GM18498 (cell line): ENCODE results near the gene DNASE1.
A peak's percentile ranks its signal among the peaks of the same experiment; 100 is the strongest.
"Not testable (repeated sequence)": the region's sequence is repeated elsewhere in the genome, so short reads cannot be mapped to it uniquely, and the experiment has no call there.

Source experiments
- ATAC-seq: cut with Tn5 transposase; IDR thresholded peaks from one replicate; pipeline ENCODE4 v1.9.1; 2021; ENCODE audit warnings: mild to moderate bottlenecking, moderate library complexity; ENCODE audit not compliant: unreplicated experiment

DNASE1 gene, protein sequence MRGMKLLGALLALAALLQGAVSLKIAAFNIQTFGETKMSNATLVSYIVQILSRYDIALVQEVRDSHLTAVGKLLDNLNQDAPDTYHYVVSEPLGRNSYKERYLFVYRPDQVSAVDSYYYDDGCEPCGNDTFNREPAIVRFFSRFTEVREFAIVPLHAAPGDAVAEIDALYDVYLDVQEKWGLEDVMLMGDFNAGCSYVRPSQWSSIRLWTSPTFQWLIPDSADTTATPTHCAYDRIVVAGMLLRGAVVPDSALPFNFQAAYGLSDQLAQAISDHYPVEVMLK

DNA sequence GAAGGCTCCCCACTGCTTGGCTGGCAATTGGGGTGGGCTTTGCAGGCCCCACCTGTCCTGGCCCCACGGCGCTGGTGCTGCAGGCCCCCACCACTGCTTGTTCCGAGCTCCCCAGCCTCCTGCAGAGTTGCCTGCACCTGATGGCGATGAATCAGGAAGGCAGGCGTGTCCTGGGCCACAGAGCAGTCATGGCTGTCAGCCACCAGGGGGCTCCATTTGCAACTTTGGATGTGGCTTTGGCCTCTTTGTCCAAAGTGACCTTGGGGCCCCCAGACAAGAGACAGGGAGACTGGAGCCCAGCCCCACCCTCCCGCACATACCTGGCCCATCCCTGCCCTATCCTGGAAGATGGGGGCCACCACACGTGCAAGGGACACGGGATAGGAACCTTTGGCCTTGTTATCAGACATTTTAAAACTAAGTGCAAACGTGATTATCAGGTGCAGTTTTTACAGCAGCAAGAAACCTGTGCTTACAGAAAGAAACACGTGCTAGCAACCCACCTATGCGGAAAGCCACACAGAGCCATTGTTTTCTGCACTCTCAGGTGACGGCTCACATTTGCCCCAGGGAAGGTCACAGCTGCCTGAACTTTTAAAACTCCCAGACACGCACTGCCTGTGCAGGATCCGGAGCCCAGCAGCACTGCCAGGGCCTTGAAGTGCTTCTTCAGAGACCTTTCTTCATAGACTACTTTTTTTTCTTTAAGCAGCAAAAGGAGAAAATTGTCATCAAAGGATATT lies at the start of gene DNASE1:
Gene DNASE1 (plus strand): TSS at position 443 of the 743 bp plus-strand sequence. CDS start 683 bp downstream, outside the sequence.
- no peak for ATAC-seq

DNA sequence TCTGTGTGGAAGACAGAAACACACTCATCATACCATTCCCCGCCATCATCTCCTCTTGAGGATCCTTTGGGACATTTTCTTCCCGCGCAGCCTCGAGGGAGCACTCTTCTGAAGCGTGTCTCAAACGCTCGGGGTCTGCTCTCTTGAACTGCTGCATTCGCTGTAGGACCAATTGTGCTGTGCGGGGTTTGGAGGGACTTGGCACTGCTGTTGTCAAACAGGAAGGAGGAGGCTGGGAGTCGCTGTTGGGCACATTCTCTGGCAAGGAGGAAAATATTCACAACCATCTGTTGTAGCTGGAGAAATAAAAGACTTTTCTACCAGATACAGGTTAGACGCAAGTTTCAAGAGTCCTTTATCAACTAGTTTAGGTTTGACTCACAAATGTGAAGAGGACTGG lies 48.0 kb upstream of the DNASE1 start:
- no peak for ATAC-seq

DNA sequence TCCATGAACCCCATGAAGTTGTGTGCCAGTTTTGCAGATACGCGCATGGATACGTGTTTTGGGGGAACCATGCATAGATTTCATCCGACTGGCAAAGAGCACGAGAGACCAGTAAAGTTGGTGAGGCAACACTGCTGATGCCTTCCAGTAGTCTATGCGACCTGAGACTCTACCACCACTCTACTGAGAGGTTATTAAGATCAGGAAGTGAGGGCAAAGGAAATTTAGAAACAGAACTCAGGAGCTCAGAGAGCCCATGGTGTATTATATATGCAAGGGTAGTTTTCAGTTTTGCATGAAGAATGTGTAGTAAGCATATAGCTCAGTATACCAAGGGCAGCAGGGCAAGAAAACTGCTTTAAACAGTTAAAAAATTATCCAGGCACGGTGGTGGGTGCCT lies 47.3 kb upstream of the DNASE1 start:
- ATAC-seq: no peak

DNA sequence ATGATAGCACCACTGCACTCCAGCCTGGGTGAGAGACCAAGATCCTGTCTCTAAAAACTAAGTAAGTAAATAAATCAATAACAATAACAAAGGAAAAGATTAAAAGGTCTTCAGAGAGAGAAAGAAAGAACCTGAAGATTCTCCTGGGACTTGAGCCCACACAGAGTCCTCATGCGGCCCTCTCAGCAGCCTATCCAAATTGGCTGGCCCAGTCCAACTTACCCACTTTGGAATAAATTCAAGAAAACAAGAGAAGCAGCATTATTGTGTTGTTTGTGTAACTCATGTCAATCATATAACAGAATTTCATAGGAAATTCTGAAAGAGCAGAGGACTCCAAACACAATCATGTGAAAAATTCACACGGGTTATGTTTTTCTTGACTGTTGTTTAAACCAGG lies 46.9 kb upstream of the DNASE1 start:
- ATAC-seq: no peak

DNA sequence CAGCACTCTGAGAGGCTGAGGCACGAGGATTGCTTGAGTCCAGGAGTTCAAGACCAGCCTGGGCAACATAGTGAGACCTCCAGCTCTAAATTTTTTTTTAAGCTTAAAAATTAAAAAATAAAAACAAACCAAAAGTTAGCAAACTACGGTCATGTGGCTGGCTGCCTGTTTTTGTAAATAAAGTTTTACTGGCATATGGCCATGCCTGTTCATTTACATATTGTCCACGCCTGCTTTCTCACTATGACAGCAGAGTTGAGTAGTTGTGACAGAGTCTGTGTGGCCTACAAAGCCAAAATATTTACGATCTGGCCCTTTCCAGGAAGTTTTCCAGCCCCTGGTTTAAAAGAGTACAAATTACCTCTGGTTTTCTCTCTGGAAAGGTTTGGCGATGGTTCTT lies 46.4 kb upstream of the DNASE1 start:
- no peak for ATAC-seq

DNA sequence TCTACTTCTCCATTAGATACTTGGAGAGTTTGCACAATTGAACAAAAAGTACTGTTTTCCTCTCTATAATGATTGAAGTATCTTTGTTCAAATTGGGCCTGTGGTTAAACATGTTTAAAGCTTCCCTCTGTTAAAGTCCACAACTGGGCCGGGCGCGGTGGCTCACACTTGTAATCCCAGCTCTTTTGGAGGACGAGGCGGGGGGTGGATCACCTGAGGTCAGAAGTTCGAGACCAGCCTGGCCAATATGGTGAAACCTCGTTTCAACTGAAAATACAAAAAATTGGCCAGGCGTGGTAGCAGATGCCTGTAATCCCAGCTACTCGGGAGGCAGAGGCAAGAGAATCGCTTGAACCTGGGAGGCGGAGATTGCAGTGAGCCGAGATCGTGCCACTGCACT lies 45.5 kb upstream of the DNASE1 start:
- ATAC-seq: not testable (repeated sequence)

DNA sequence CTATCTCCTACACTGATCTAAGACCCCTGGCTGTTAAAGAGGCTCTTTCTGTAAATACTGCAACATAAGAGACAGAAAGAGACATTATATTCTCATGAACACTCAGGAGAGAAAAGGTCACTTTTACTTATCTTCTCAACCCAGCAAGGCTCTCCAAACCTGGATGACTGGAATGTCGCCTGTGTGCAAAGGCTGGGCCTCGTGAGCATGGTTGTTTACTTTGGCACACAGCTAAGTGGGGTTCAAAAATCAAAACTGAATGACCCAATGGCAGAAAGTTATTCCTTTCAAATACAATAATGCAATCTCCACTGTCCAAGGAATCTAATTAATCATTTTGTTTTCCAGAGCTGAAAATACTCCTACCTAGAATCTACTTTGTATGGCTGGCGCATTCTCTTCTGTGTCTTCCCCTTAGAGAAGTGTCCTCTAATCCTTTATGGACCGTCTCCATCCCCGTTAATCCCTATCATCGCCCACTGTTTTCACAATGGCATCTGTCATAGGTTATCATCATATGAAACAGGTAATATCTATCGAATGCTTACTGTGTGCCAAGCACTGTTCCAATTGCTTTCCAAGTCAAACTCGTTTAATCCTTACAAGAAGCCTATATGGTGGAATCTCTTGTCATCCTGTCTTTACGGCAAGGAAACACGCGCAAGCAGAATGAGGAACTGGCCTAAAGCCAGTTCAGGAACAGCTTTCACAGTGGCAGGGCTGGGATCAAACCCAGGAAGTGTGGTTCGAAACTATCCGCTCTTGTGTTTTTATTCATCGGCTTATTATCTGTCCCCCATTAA lies 44.4 kb upstream of the DNASE1 start:
- no peak for ATAC-seq

DNA sequence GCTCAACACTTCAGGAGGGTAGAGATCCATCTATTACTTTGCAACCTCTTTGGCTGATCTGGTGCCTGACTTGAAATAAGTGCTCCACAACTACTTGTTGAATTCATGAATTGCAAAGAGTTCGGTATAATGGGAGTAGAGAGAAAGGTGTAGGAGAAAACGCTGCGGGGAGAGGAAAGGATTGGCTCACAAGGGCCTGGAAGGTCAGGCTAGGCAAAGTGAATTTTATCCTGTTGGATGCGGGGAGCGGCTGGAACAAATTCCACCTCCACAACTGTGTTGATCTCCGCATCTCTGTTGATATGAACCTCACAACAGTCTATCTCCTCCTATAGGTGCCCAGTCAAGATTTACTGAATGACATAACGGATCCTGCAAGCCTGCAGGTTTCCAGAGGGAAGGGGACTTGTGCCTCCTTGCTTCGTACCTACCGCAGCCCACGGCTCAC lies 43.8 kb upstream of the DNASE1 start:
- no peak for ATAC-seq

DNA sequence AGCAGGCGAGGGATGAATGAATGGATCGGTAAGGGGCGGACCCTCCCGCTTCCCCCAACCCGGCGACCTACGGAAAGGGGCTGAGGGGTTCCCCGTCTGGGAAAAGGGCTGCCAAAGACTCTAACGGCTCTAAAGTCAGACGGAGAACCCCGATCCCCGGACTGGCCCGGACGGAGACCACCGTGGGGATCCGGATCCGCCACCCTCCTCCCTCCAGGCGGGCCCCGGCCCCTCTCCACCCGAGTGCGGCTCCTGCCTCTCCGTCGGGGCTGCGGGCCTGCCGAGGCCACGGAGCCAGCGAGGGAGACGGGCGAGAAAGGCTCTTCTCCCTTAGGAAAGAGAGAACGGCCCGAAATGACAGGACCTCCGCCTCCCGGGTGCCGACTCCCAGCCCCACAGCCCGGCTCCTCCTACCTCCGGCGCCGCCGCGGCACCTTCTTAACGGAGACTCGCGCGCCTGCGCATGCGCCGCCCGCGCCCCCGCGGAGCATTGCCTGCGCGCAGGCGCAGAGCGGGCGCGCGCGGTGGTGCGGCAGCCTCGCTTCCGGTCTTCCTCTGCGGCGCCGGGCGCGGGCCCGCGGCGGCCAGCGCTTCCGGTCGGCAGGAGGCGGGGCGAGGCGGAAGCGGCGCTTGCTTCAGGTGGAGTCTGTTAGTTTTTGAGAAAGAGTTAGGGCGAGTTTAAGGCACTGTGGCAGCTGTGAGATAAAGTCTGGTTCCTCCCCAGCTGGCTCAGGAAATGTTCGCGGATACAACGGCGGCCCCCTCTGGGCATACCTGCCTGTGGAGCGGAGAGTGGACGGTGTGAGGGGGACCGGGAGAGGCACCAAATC lies 43.1 kb upstream of the DNASE1 start, which contains the start of gene SLX4:
Gene SLX4 (minus strand): TSS at position 461 of the 830 bp plus-strand sequence. CDS start 2,642 bp downstream, outside the sequence.
- ATAC-seq: peak; percentile 88

DNA sequence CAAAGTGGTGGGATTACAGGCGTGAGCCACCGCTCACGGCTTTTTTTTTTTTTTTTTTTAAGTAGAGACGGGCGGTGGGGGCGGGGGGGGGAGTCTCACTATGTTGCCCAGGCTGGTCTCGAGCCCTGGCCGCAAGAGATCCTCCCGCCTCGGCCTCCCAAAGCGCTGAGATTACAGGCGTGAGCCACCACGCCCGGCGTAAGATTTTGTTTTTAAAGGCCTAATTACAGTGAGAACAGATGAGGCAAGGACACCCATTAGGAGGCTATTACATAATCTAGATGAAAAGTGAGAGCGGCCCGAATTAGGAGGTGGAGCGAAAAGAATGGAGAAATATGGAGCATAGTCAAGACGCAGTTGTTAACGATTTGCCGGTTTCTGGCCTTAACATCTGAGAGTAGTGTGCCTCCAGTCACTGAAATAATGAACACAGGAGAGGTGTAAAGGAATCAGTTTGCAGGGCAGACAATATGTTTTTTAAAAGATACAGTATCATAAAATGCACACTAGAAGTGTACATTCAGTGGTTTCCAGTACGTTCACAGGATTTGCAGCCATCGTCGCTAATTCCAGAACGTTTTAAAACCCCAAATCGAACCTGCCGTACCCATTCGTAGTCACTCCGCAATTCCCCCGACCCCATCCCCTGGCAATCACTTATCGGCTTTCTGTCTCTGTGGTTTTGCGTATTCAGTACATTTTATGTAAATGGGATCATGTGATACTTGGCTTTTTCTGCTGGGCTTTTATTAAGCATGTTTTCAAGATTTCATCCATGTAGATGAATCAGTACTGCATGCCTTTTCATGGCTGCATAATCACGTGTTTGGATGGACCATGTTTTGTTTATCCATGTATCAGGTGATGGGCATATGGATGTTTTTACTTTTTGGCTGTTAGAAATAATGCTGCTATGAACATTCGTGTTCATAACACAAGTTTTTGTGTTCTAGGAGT lies 41.7 kb upstream of the DNASE1 start:
- no peak for ATAC-seq

DNA sequence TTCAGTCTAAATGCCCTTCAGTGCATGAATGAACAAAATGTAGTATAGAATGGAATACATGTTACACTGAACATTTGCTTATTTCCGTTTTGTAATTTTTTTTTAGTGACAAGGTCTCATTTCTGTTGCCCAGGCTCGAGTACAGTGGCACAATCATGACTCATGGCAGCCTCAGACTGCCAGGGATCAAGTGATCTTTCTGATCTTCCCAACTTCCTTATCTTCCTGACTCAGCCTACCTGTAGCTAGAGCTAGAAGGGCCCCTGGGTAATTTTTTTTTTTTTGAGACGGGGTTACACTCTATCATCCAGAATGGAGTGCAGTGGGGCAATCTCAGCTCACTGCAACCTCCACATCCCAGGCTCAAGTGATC lies 35.7 kb upstream of the DNASE1 start:
- ATAC-seq: no peak

DNA sequence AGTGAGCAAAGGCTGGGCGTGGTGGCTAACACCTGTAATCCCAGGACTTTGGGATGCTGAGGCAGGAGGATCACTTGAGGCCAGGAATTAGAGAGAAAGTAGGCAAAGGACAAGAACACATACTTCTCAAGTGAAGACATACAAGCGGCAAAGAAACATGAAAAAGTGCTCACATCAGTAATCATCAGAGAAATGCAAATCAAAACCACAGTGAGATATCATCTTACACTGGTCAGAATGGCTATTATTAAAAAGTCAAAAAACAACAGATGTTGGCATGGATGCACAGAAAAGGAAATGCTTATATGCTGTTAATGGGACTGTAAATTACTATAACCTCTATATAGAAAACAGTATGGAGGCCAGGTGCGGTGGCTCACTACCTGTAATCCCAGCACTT lies 30.8 kb upstream of the DNASE1 start:
- ATAC-seq: peak; percentile 43

DNA sequence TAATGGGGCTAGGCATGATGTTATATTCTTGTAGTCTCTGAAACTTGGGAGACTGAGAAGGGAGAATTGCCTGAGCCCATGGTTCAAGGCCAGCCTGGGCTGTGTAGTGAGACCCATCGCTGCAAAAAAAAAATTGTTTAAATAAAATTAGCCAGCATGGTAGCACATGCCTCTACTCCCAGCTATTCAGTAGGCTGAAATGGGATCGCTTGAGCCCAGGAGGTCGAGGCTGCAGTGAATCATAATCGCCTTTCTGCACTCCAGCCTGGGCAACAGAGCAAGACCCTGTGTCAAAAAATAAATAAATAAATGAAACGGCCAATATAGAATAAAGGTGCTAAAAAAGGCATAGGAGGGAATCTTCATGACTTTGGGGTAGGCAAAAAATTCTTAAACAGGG lies 29.2 kb upstream of the DNASE1 start:
- no peak for ATAC-seq

DNA sequence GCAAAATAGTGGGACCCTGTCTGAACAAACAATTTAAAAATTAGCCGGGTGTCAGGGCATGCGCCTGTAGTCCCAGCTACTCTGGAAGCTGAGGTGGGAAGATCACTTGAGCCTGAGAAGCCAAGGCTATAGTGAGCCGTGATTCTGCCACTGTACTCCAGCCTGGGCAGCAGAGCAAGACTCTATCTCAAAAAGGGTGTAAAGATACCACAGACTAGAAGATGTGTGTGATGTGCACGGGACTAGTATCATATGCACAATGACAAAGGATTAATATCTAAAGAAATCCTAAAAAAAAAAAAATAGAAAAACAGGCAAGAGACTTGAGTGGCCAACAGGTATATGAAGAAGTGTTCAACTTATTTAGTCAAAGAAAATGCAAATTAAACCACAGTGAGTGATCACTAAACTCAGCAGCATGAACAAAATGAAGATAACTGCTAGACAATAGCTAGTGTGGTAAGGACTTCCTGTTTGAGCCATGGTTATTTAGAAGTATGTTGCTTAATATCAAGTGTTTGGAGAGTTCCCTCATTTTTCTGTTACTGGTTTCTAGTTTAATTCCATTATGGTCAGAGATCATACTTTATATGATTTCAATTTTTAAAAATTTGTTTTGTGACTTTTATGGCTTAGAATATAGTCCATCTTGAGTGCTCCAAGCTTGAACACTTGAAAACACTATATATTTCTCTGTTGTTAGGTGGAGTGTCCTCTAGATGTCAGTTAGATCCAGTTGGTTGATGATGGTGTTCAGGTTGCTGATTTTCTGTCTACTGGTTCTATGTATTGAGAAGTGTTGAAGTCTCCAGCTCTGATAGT lies 28.4 kb upstream of the DNASE1 start:
- ATAC-seq: peak; percentile 51

DNA sequence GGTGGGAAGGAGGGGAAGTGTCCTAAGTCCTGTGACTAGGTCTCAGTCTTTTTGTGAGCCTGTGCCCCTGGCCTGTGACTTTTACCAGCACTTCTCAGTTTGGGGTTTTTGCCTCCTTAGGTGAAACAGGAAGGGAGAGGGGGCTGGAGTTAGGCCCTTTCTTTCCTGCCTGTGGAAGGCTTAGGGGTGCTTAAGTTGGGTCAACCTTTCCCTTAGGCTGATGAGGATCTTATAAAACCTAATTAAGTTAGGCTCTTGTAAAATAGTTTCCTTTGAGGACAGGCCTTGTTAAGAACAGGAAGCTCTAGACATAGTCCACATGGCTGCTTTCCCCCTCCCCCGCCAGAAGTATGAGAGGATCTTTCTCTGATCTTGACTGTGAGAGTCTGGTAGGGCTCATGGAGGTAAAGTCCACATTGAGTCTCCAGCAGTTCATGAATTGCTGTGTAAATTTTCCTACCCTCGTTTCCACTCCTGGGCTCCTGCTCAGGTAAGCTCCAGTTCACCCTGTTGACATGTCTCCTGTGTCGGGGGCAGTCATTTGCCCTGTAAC lies 17.0 kb upstream of the DNASE1 start:
- no peak for ATAC-seq

DNA sequence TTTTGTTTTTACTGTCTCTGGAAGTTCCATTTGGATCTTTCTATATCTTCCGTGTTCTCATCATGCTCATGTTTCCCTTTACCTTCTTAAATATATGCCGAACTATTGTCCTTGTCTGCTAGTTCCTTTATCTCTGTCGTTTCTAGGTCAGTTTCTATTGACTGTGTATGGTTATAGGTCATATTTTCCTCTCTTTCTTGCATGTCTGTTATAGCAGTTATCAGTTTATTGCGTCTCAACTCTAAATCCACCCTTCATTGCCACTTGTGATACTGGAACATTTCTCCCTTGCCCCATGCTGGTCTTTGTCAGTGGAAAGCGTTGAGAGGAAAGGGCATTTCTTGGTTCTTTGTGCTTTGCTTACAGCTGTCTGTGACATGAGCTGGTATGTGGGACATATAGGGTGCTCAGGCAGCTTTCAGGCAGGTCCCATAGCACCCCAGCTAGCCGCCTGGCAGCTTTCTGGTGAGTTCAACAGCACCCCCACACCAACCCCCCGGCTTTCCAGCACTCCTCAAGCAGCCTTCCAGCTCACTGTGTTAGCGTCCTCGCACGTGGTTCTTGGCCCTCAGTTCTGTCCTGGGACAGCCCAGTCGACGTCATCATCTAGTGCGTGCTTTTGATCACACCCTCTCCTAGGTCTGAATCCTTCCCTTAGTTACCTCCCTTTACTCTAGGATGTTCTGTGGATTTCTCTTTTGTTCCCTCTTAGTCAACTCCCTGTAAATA lies 15.4 kb upstream of the DNASE1 start:
- no peak for ATAC-seq

DNA sequence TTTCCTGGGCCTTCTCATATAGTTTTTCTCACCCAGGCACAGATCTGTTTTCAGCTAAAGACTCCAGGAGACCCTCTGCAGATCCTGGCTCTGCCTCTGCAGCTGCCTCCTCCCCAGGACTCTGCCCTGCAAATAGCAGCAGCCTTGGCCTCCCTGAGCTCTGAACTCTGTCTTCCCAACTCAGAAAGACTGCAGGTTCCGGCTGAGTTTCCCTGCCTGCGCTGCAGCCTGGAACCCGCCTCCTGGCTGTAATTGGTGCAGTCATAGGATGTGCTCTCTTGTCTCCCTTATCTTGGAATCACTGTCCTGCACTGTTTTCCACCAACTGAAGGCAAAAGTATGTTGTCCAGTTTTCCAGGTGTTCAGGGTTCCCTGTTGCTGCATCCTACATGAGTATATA lies 14.3 kb upstream of the DNASE1 start:
- no peak for ATAC-seq
